RWPE1 (cell line): Measurements from ENCODE around the gene SF3A1.

ENCODE experiments used
- CTCF ChIA-PET: fragments of 350-600 bp; sonication (Branson Sonifier 250); formaldehyde crosslinking; extraction: SDS; loops from one replicate; lab custom pipeline; 2021; lab: Yijun Ruan, JAX
- POLR2A ChIA-PET: fragments of 400-600 bp; formaldehyde crosslinking; extraction: SDS; loops from one replicate; lab custom pipeline; 2020; ENCODE audit warnings: antibody characterized with exemption; ENCODE audit not compliant: low non-redundant PET; lab: Yijun Ruan, JAX
- DNase-seq: peaks from one replicate; pipeline ENCODE4 v3.0.0; 2012; ENCODE audit warnings: low spot score
- H3K27ac ChIP-seq: fragments of 450-650 bp; 2 replicates; pipeline ENCODE4 v1.5.1; 2017
- TF ChIP-seq, protein P1 (sequence below): fragments of 450-650 bp; conservative IDR thresholded peaks from 2 replicates; pipeline ENCODE4 v1.5.1; 2017; ENCODE audit warnings: low read depth, mild to moderate bottlenecking

The SF3A1 gene

DNA sequence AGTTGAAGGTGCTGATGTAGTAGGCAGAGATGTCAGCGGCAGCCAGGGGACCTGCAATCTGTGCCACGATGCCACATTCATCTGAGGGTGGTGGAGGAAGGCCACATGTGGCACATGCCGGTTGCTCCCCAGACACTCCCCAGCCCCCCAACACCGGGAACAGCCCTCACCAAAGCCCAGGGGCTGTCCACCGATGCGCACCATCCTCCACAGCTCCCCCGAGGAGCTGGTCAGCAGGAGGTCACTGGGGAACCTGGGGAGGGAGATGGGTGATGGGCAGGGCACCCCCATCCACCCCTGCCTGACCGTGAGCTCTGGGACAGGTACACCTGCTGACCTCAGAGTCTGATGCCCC is 70.9 kb downstream of the SF3A1 start:
- ChIA-PET CTCF (interaction anchor here (0.6 to 1.8 kb wide), 2 partner anchors 22 to 107 kb away, joined by 3 to 6 read pairs; no protein-coding TSS in a partner anchor), POLR2A (no interaction called here)

DNA sequence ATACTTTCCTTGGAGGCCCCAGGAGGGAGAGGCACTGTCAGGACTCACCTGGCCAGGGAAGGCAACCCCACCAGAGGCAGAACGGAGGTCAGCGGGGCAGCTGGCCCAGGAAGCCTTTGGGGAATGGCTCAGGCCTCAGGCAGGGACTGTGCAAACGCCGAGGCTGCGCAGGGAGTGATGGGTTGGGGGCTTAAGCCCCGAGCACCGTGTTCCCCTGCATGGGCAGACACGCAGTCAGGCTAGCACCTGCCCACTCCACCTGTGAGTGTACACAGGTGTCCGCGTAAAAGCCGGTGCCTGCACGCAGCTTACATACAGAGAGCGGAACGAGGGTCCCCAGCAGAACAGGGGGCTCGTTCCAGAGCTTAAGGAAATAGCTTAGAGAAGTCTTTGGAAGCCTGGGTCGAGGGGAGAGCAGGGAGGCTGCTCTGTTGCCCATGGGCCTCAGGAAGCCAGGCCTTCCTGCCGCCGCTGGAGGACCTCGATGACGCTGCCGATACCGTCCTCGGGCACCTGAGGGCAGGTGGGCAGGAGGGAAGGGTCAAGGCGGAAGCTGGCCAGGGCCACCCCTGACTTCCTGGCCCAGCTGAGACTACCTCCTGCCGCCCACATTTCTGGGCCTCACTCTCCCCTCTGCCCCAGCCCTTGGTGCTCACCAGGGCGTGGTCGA is 71.4 kb downstream of the SF3A1 start:
- DNase-seq: no peak
- H3K27ac ChIP-seq: peak overlapping the region; percentile 33
- ChIA-PET CTCF (interaction anchor here (1.8 kb wide), 1 partner anchor 22 kb away, joined by 6 read pairs; no protein-coding TSS in a partner anchor), POLR2A (no interaction called here)
- TF ChIP-seq, protein P1, sequence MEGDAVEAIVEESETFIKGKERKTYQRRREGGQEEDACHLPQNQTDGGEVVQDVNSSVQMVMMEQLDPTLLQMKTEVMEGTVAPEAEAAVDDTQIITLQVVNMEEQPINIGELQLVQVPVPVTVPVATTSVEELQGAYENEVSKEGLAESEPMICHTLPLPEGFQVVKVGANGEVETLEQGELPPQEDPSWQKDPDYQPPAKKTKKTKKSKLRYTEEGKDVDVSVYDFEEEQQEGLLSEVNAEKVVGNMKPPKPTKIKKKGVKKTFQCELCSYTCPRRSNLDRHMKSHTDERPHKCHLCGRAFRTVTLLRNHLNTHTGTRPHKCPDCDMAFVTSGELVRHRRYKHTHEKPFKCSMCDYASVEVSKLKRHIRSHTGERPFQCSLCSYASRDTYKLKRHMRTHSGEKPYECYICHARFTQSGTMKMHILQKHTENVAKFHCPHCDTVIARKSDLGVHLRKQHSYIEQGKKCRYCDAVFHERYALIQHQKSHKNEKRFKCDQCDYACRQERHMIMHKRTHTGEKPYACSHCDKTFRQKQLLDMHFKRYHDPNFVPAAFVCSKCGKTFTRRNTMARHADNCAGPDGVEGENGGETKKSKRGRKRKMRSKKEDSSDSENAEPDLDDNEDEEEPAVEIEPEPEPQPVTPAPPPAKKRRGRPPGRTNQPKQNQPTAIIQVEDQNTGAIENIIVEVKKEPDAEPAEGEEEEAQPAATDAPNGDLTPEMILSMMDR: no peak

More for the DNA sequence above, 70.9 kb downstream of the SF3A1 start:
- DNase-seq: no peak
- TF ChIP-seq, protein P1: no peak
- 0 out of 2 replicates have a peak overlapping the region, but pooled peaks have one; percentile 95 for H3K27ac ChIP-seq

- H3K27ac ChIP-seq: peak overlapping the region; percentile 33
These were observed 72.0 kb downstream of the SF3A1 start for GRCh38 chr22:30284666-30285065.

GRCh38 chr22:30284172-30284571 is 72.5 kb downstream of the SF3A1 start:
- TF ChIP-seq, protein P1: no peak
- H3K27ac ChIP-seq: peak overlapping the region; percentile 33
- DNase-seq: no peak
- ChIA-PET POLR2A (no interaction called here), CTCF (interaction anchor here (0.8 kb wide), 1 partner anchor 28 kb away, joined by 3 read pairs; no protein-coding TSS in a partner anchor)

More at GRCh38 chr22:30284666-30285065, 72.0 kb downstream of the SF3A1 start:
- DNase-seq: no peak
- ChIA-PET CTCF (interaction anchor here (1.8 kb wide), 1 partner anchor 21 kb away, joined by 6 read pairs; no protein-coding TSS in a partner anchor), POLR2A (no interaction called here)
- TF ChIP-seq, protein P1: no peak

GRCh38 chr22:30283342-30283741 is 73.4 kb downstream of the SF3A1 start:
- peak overlapping the region; percentile 15; the same call in 1 of the 2 replicates for H3K27ac ChIP-seq
- CTCF ChIA-PET: interaction anchor here (0.8 kb wide), 1 partner anchor 27 kb away, joined by 3 read pairs; no protein-coding TSS in a partner anchor
- no peak for DNase-seq
- POLR2A ChIA-PET: no interaction called here
- TF ChIP-seq, protein P1: no peak

- TF ChIP-seq, protein P1: no peak
- POLR2A ChIA-PET: no interaction called here
- CTCF ChIA-PET: no interaction called here
- DNase-seq: no peak
- peak overlapping the region; percentile 15 for H3K27ac ChIP-seq
These were observed 74.1 kb downstream of the SF3A1 start for GRCh38 chr22:30282616-30283046.
